ENCODE data around the gene ATG14. TPM values are rescaled to one million over a fixed set of nuclear protein-coding genes. Genes with fewer than 3 reads are reported as not detected.

ATG14 gene
- total and polyA plus RNA-seq, 2 experiments from 2014 or later: 7.3 to 15.2 TPM

- TF ChIP-seq ZNF462 (CRISPR knock-in tag; IDR thresholded peaks at IDR 0.05) (no peak), ZNF114 (CRISPR knock-in tag; IDR thresholded peaks at IDR 0.05) (no peak), EZH2phosphoT487 (IDR thresholded peaks at IDR 0.05; ENCODE audit: unreplicated experiment) (no peak), POLR2AphosphoS5 (IDR thresholded peaks at IDR 0.05; ENCODE audit: low read depth) (no peak)
Observed at GRCh38 chr14:55336162-55336561, 75.5 kb downstream of the ATG14 start (continued).

DNA sequence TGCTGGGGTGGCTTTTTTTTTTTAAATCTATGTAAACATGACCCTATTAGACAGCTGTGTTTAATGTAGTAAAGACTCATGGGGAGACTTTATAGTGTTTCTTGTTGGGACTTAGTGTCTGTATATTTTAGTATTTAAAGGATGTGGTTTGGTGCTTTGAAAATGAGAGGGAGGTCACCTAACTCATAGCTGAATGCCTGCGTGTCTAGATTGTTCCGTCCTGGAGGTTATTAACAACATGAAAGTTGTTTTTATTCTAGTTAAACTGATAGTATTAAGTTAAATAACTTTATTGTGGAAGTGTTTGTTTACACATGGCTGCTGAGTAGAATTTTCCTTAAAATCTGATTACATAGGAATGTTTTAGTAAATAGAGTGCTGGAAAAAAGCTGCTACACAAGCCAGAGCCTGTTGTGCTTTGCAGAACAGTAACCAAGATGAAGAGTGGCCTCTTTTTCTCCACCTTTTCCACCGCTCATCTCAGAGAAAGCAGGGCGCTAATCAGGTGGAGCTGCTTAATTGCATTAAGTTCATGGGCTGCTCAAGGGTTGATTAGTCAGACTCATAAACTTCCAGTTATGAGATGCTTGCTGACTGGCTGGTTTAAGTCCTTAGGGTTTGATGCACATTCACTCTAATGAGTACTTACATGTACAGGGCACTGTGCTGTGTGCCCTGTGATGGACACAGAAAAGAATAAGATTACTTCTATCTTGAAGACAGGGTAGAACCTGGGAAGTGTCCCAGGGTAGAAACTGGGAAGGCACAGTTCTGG lies 77.7 kb downstream of the ATG14 start:
- Histone ChIP-seq H3F3A (replicated peaks; ENCODE audit: low read depth) (no peaks in the 10 kb centered on the region), H3K27ac (ENCODE audit: low read depth) (no peak overlapping the region), H3K4me2 (no peak overlapping the region), H3K9me2 (ENCODE audit: insufficient read depth) (no peaks in the 10 kb centered on the region), H3K36me3 (ENCODE audit: insufficient read depth) (no peaks in the 10 kb centered on the region), H3K79me2 (replicated peaks; ENCODE audit: insufficient read depth) (peaks cover 50% of the 10 kb centered on the region), H4K20me1 (replicated peaks; ENCODE audit: insufficient read depth) (peaks cover 8% of the 10 kb centered on the region), H3K27me3 (ENCODE audit: insufficient read depth) (no peaks in the 10 kb centered on the region), H3K4me1 (ENCODE audit: insufficient read depth) (peaks cover 7% of the 10 kb centered on the region), H3K4me3 (no peak overlapping the region), H2AFZ (no peak overlapping the region)
- peaks cover 14% of the 10 kb centered on the region; the same call in 2 of the 3 replicates for H3K4me1 Mint-ChIP-seq
- no peak for ATAC-seq
- no peaks in the 10 kb centered on the region for H3K9me3 Mint-ChIP-seq
- no peak for DNase-seq (ENCODE audit: low spot score)
- H3K36me3 Mint-ChIP-seq (ENCODE audit: low read depth): no peaks in the 10 kb centered on the region
- H3K27me3 Mint-ChIP-seq (ENCODE audit: insufficient read depth, low read depth, poor library complexity): no peaks in the 10 kb centered on the region
- no peak overlapping the region; the same call in 1 of the 2 replicates for H3K27ac Mint-ChIP-seq
- no peak overlapping the region for H3K4me3 Mint-ChIP-seq
- TF ChIP-seq CREB1 (CRISPR knock-in tag; IDR thresholded peaks at IDR 0.05; ENCODE audit: low read depth): no peak
- no peak for TF ChIP-seq NANOG (IDR thresholded peaks at IDR 0.05; ENCODE audit: borderline replicate concordance)
- TF ChIP-seq STAT1 (IDR thresholded peaks at IDR 0.05; ENCODE audit: unreplicated experiment): no peak
- TF ChIP-seq ZNF462 (CRISPR knock-in tag; IDR thresholded peaks at IDR 0.05): no peak
- no peak for TF ChIP-seq ZNF331 (CRISPR knock-in tag; IDR thresholded peaks at IDR 0.05; ENCODE audit: low read depth)
- TF ChIP-seq ZNF114 (CRISPR knock-in tag; IDR thresholded peaks at IDR 0.05): no peak
- no peak for TF ChIP-seq POLR2AphosphoS5 (IDR thresholded peaks at IDR 0.05; ENCODE audit: low read depth)
- TF ChIP-seq EZH2 (IDR thresholded peaks at IDR 0.05; ENCODE audit: low read depth, unreplicated experiment): no peak

Data from GM23338 (cell line).